Stimulated activated naive CD8-positive, alpha-beta T cell treated with anti-CD3 and anti-CD28 coated beads, Interleukin-15, Interleukin-2, amounts not matched to agents 100 U/mL and 50 U/mL, for 24 hours (primary cell): ENCODE measurements around the gene NOB1.
"Not testable (repeated sequence)": the region's sequence is repeated elsewhere in the genome, so short reads cannot be mapped to it uniquely, and the experiment has no call there.

ENCODE experiments used
- ATAC-seq: fragments of 150-1000 bp; cut with Tn5 transposase; one replicate; pipeline ENCODE4 v1.10.0; 2021
- DNase-seq: peaks from one replicate; pipeline ENCODE4 v3.0.0; 2021

Gene NOB1

GRCh38 chr16:69754469-69755310 lies at the start of gene NOB1:
TSS of gene NOB1 (minus strand) at chr16:69754926. CDS start at chr16:69754910, 16 bp downstream.
- DNase-seq (peak; percentile 97), ATAC-seq (peak; percentile 97)

- no peak for ATAC-seq
- no peak for DNase-seq
Measured at GRCh38 chr16:69804297-69804696, 49.6 kb upstream of the NOB1 start.

- ATAC-seq: no peak
- no peak for DNase-seq
Measured at GRCh38 chr16:69799611-69800031, 44.9 kb upstream of the NOB1 start.

GRCh38 chr16:69798466-69798865 lies 43.7 kb upstream of the NOB1 start:
- DNase-seq (no peak), ATAC-seq (no peak)

- DNase-seq (no peak), ATAC-seq (peak; percentile 52)
Measured at GRCh38 chr16:69796285-69797118, 41.8 kb upstream of the NOB1 start.

DNA sequence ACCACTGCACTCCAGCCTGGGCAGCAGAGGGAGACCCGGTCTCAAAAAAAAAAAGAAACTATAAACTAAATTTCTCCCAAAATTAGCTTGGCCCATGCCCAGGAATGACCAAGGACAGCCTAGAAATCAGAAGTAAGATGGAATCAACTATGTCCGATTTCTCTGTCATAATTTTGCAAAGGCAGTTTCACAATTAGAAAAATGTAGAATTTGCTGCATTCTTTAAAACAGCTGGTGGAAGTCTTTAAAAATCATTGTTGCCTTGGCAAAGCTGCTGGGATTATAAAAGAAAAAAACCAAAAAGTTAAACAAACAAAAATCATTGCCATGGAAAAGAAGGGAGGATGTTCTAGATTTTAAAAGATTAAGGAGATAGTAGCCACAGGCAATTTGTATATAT lies 39.8 kb upstream of the NOB1 start:
- no peak for DNase-seq
- no peak for ATAC-seq

DNA sequence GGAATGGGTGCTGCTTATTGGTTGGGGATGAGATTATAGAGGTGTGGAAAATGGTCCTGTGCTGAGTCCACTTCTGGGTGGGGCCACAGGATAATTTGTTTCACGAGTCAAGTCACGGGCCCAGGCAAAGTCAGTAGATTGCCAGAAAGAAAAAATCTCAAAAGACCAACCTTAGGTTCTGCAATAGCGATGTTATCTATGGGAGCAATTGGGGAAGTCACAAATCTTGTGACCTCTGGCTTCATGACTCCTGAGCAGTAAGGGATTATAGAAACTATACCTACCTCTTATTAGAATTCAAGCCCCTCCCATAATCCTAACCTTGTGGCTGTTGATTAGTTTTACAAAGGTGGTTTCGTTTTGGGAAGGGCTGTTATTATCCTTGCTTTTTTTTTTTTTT lies 38.8 kb upstream of the NOB1 start:
- no peak for DNase-seq
- no peak for ATAC-seq

GRCh38 chr16:69791391-69791847 lies 36.7 kb upstream of the NOB1 start:
- not testable (repeated sequence) for ATAC-seq, DNase-seq

- DNase-seq: no peak
- no peak for ATAC-seq
Measured at GRCh38 chr16:69787883-69788282, 33.2 kb upstream of the NOB1 start.

DNA sequence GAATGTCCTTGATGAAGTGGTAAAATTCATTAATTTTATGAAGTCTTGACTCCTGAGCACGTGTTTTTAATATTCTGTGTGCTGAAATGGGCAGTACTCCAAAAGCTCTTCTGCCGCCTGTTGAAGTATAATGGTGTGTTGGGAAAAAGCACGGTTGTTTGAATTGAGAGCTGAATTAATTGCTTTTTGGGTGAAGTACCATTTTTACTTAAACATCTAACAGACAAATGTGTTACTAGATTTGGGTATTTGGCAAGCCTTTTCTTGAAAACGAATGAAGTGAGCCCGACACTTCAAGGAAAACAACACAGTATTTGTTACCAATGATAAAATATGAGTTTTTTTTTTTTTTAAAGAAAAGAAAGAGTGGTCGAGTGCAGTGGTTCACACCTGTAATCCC lies 29.9 kb upstream of the NOB1 start:
- ATAC-seq (no peak), DNase-seq (no peak)

DNA sequence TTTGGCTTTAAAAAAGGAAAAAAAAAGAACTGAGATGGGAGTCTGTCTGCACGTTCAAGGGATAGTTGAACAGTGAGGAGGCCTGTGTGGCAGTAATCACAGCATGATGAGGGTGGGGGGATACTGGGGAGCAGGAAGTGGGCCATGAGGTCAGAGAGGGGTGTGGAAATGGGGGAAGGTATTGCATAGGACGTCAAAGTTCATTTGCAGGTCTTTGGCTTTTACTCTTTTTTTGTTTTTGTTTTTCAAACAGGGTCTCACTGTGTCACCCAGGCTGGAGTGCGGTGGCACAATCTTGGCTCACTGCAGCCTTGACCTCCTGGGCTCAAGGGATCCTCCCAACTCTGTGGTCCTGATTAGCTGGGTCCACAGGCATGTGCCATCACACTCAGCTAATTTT lies 26.4 kb upstream of the NOB1 start:
- ATAC-seq: no peak
- DNase-seq: no peak

- ATAC-seq: no peak
- DNase-seq: no peak
Measured at GRCh38 chr16:69779724-69780123, 25.0 kb upstream of the NOB1 start.

DNA sequence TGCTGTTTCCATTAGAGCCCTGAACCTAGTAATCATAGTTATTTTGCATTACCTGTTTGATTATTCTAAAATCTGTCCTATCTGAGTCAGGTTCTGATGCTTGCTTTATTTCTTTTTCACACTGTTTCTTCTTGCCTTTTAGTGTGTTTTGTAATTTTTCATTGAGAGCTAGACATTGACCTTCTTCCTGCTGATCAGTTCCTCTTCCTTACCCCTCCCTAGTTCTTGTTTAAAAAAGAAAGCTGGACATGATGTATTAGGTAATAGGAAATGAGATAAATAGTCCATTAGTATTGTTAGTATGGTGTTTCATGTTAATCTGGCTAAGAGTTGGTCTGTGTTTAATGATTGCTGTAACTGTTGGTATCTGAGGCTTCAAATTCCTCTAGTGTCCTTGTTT lies 20.8 kb upstream of the NOB1 start:
- no peak for DNase-seq
- no peak for ATAC-seq

DNA sequence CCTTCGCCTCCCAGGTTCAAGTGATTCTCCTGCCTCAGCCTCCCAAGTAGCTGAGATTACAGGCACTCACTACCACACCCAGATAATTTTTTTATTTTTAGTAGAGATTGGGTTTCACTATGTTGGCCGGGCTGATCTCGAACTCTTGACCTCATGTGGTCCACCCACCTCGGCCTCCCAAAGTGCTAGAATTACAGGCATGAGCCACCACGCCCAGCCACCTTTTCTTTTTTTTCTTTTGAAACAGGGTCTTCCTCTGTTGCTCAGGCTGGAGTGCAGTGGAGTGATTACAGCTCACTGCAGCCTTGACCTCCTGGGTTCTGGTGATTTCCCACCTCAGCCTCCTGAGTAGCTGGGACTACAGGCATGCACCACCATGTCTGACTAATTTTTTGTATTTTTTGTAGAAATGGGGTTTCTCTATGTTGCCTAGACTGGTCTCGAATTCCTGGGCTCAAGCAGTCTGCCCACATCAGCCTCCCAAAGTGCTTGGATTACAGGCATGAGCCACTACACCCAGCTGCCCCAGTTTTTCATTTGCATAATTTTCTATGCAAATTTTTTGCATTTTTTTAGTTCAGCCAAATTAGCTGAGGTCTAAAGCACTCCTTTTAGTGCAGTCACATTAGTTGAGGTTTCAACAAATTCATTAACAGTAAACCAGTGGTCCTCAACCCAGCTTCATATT lies 18.7 kb upstream of the NOB1 start:
- ATAC-seq: no peak
- DNase-seq: no peak

DNA sequence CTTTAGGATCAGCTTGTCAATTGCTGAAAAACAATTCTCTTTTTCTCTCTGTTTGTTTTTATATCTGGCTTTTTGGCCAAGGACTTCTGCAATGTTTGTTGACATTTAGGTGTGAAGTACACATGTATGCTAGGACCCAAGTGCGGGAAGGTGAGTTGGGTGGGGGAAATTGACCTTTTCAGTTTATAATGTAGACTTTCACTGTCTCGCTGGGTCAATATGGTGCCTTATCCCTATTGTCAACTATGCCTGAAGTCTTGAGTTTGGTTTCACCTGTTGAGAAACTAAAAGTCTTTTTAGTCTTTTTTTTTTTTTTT lies 16.9 kb upstream of the NOB1 start:
- no peak for ATAC-seq
- no peak for DNase-seq

DNA sequence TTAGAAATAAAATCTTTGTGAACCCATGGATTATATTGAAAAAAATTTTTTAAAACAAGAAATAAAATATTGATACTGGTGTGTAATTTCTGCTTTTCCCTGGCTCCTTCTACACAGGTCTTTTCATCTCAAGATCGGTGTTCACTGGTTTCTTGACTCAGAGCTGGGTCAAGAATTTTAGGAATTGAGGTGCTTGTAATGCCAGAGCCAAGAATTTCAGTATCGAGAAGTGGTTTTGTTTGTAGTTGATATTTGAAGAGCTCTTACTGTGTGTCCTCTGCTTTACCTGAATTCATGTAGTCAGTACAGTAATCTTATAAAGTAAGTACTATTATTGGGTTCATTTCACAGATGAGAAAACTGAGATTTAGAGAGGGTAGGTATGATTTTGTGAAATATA lies 14.7 kb upstream of the NOB1 start:
- ATAC-seq (no peak), DNase-seq (no peak)

- ATAC-seq (no peak), DNase-seq (no peak)
Measured at GRCh38 chr16:69768666-69769065, 13.9 kb upstream of the NOB1 start.

DNA sequence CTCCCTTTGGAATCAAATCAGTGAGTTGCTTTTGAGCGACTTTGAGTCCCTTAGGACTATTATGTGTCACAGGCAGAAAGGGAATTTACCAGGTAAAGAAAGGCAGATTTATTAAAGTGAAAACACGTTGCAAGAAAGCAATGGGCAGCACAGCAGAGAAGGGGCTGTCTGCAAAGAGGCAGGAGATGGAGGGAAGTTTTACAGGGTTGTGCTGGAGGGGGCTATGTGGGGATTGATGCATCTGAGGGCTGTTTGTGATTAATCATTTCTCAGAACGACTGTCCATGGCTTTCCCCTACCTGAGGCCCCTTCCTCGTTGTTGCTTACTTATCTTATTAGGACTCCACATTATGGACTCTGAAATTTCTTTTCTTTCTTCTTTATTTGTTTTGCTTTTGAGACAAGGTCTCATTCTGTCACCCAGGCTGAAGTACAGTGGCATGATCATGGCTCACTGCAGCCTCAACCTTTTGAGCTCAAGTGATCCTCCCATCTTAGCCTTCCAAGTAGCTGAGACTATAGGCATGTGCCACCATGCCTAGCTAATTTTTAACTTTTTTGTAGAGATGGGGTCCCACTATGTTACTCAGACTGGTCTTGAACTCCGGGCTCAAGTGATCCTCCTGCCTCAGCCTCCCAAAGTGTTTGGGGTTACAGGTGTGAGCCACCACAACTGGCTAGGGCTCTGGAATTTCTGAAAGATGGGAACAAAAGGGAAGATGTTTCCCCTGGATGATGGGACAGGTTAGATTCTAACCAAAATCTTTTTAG lies 12.9 kb upstream of the NOB1 start:
- DNase-seq: no peak
- peak; percentile 47 for ATAC-seq

- no peak for DNase-seq
- ATAC-seq: no peak
Measured at GRCh38 chr16:69763599-69763942, 8.8 kb upstream of the NOB1 start.

- no peak for DNase-seq
- ATAC-seq: peak; percentile 1
Measured at GRCh38 chr16:69762814-69763598, 8.3 kb upstream of the NOB1 start.
